Subcutaneous adipose tissue (tissue), 4 donors: ENCODE data around the gene KCNK4. TPM values are rescaled to one million over a fixed set of nuclear protein-coding genes. Genes with fewer than 3 reads are reported as not detected.

Source experiments
- total RNA-seq, 4 donors: library from RNA; depleted of rRNA; stranded (reverse); fragments of >200 nt; gene quantifications; one replicate each; pipeline ENCODE4 v1.1.0, GENCODE V29; 2016
- TF ChIP-seq, protein P1 (sequence below): fragments of 450-650 bp; IDR thresholded peaks from one replicate; pipeline ENCODE4 v1.5.1; 2016; ENCODE audit warnings: low read depth, mild to moderate bottlenecking, control low read depth, antibody characterized with exemption, moderate library complexity

Gene KCNK4
- total RNA-seq, 4 donors from 2014 or later: not detected

DNA sequence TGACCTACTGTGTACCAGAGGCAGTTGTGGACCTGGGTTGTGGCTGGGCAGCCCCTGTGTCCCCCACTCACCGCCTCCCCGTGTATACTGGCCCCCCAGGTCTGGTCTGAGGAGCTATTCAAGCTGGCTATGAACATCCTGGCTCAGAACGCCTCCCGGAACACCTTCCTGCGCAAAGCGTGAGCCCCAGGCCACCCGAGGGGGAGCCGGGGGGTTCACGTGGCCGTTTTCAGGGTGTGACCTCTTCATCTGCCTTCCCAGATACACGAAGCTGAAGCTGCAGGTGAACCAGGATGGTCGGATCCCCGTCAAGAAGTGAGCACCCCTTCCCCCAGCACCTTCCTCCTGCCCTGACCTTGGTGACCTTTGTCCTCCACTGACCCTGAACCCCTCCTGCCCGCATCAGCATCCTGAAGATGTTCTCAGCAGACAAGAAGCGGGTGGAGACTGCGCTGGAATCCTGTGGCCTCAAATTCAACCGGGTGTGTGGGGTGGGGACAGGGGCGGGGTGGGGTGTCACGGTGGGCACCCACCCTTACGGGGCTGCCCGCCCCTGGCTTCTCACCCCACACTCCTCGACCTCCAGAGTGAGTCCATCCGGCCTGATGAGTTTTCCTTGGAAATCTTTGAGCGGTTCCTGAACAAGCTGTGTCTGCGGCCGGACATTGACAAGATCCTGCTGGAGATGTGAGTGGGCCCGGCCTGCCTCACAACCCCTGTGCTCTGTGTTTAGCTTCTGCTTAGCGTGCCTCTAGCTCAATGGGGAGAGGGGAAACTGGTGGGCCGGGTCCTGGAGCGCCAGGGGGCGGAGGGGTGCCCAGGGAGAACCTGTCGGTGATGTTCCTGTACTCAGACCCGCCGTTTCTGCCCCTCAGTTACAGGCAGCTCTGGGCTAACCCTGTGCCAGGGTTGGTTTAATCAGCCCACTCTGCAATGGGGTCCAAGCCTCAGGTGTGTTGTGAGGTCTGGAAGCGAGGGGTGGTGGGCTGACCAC lies 35.7 kb upstream of the KCNK4 start:
- TF ChIP-seq, protein P1, sequence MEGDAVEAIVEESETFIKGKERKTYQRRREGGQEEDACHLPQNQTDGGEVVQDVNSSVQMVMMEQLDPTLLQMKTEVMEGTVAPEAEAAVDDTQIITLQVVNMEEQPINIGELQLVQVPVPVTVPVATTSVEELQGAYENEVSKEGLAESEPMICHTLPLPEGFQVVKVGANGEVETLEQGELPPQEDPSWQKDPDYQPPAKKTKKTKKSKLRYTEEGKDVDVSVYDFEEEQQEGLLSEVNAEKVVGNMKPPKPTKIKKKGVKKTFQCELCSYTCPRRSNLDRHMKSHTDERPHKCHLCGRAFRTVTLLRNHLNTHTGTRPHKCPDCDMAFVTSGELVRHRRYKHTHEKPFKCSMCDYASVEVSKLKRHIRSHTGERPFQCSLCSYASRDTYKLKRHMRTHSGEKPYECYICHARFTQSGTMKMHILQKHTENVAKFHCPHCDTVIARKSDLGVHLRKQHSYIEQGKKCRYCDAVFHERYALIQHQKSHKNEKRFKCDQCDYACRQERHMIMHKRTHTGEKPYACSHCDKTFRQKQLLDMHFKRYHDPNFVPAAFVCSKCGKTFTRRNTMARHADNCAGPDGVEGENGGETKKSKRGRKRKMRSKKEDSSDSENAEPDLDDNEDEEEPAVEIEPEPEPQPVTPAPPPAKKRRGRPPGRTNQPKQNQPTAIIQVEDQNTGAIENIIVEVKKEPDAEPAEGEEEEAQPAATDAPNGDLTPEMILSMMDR: no peak

DNA sequence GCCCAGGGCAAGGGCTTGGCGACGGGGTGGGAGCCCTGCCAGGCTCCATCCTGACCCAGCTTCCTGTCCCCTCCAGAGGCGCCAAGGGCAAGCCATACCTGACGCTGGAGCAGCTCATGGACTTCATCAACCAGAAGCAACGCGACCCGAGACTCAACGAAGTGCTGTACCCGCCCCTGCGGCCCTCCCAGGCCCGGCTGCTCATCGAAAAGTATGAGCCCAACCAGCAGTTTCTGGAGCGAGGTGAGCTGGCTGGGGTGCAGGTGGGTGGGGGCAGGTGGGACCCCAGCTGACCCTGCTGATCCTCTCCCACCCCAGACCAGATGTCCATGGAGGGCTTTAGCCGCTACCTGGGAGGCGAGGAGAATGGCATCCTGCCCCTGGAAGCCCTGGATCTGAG lies 34.8 kb upstream of the KCNK4 start:
- TF ChIP-seq, protein P1: no peak

DNA sequence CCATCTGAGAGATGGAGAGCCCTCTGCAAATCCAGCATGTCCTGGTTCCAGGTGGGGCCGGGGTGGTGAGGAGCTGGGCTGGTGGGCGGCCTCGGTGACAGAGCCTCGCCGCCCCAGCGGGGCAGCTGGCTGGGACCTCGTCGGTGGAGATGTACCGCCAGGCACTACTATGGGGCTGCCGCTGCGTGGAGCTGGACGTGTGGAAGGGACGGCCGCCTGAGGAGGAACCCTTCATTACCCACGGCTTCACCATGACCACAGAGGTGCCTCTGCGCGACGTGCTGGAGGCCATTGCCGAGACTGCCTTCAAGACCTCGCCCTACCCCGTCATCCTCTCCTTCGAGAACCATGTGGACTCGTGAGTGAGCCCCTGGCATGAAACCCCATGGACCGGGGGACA lies 32.7 kb upstream of the KCNK4 start:
- TF ChIP-seq, protein P1: no peak

DNA sequence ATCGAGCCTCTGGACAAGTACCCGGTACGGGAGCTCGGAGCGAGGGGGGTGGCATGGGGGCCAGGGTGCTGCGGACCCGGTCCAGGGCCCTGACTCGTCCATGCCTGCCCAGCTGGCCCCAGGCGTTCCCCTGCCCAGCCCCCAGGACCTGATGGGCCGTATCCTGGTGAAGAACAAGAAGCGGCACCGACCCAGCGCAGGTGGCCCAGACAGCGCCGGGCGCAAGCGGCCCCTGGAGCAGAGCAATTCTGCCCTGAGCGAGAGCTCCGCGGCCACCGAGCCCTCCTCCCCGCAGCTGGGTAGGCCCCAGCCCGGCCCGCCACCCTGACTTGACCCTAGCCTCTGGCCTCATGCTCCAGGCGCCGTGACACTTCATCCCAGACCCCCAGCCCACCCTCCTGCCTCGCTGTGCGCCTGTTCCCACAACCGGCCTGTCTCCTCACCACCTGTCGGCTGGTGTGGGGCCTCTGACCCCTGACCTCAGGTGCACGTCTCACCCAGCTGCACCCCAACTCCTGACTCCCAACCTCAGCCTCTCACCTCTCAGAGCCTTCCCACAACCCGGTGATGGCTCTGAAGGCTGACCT lies 32.1 kb upstream of the KCNK4 start:
- TF ChIP-seq, protein P1: no peak

DNA sequence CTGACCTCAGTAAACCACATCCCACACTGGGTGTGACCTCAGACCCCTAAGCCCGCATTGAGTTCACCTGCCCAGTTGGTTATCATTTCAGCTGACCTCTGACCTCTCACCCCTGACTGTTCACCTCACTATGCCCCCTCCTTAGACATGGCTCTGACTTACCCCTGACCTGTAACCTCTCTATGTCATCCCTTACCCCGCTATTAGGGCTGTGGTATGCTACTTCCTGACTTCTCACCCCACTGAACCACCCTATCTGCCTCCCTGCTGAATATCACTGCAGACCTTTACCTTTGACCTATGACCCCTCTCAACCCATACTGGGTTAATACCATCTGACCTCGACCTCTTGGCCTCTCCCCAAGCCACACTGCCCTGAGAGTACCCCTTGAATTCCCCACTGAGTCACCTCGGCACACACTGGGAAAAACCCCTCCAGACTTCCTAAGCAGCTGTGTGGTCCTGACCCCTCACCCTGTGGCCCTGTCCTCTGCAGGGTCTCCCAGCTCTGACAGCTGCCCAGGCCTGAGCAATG lies 31.5 kb upstream of the KCNK4 start:
- TF ChIP-seq, protein P1: no peak

DNA sequence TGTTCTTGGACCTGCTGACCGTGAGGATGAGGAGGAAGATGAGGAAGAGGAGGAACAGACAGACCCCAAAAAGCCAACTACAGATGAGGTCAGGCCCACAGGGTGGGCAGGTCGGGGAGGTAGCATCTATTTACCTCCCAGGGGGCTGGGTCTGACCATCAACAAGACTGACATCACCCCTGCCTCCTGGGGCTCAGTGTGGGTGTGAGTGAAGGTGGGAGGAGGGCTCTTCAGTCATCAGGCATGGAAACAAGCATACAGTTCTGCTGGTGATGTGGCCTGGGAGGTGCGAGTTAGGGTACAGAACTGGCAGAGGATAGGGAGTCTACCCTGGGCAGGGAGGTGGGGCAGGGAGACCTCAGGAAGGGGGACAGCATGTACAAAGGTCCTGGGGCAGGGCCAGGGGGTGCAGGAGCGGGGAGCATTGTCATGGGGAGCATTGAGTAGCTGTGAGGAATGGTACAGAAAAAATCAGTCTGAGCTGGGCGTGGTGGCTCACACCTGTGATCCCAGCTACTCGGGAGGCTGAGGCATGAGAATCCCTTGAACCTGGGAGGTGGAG lies 30.9 kb upstream of the KCNK4 start:
- TF ChIP-seq, protein P1: no peak
